Keratinocyte (primary cell): Measurements from ENCODE around the gene PHACTR1.

Experiments
- CTCF ChIP-seq, 3 experiments: IDR thresholded peaks in 1 of 3; conservative IDR thresholded peaks in 1 of 3; optimal IDR thresholded peaks in 1 of 3; 2 replicates in 2 of 3; 3 replicates in 1 of 3; pipeline versions ENCODE3 to v1.5.1; 2011; ENCODE audit warnings: low read length in 3 of 3, mild to moderate bottlenecking in 3 of 3, moderate library complexity in 2 of 3, control low read depth in 1 of 3, inconsistent platforms in 1 of 3; ENCODE audit not compliant: insufficient read depth in 2 of 3; ENCODE audit errors: extremely low read depth in 1 of 3
- EZH2 ChIP-seq: IDR thresholded peaks from one replicate; pipeline ENCODE4 v1.6.1; 2012; ENCODE audit warnings: inconsistent platforms, mild to moderate bottlenecking, low read length, moderate library complexity

- TF ChIP-seq EZH2 (no peak), CTCF (optimal IDR thresholded peaks at IDR 0.05 in 1 of 3, IDR thresholded peaks at IDR 0.05 in 1 of 3, conservative IDR thresholded peaks at IDR 0.05 in 1 of 3; ENCODE audit: extremely low read depth in 1 of 3, insufficient read depth in 2 of 3, low read length in 3 of 3) (no peak)
Observed at GRCh38 chr6:12873691-12874090, 157.1 kb downstream of the PHACTR1 start.
